ENCODE data around the gene PFDN2. TPM values are rescaled to one million over a fixed set of nuclear protein-coding genes. Genes with fewer than 3 reads are reported as not detected.

The PFDN2 gene
- total and polyA plus RNA-seq, 2 of the 8 experiments (the other 6 are each of a cell fraction or from before 2014, with no cell fraction given), result 66.2 to 71.2 TPM

DNA sequence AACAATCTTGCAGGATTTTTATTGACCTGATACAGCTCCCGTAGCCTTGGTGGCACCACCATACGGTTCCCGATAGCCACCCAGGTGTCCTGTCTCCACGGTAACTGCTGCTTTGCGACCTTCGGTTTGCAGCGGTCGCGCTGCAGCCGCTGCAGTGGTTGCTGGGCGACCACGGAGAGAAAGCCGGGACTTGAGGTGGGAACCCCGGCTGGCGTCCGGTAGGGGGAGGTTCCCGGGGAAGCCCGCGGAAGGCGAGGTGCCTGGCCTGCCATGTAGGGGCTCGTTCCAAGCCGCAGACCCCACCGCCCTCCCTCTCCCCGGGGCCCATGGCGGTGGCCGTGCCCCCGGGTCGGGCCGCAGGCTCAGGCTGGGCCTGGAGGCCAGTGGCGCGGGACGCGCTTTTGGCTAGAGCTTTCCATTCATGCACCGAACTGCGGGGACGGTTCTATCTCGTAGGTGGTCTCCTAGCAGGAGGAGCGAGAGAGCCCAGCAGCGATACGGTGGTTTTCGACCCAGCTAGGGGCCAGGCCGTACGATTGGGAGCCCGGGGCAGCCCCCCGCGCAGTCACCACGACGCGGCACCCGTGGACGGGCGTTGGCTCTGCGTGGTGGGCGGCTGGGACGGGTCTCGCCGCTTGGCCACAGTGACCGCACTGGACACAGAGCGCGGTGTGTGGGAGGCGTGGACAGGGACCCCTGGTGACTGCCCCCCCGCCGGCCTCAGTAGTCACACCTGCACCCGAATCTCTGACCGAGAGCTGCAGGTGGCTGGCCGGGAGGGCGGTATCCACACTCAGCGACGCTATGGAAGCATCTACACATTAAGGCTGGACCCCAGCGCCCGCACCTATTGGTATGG is 19.4 kb downstream of the PFDN2 start, which contains the start of gene KLHDC9 (continued):
- TF ChIP-seq, protein P1, sequence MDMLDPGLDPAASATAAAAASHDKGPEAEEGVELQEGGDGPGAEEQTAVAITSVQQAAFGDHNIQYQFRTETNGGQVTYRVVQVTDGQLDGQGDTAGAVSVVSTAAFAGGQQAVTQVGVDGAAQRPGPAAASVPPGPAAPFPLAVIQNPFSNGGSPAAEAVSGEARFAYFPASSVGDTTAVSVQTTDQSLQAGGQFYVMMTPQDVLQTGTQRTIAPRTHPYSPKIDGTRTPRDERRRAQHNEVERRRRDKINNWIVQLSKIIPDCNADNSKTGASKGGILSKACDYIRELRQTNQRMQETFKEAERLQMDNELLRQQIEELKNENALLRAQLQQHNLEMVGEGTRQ (IDR thresholded peaks at IDR 0.05; ENCODE audit: low read length), result no peak
- TF ChIP-seq TAF7 (optimal IDR thresholded peaks at IDR 0.05; ENCODE audit: borderline replicate concordance, low read depth, low read length), result no peak
- no peak for TF ChIP-seq BCL11A (IDR thresholded peaks at IDR 0.05; ENCODE audit: low read depth in 2 of 2, low read length in 2 of 2)
- peak; percentile 56; the same call in 1 of the 2 replicates for TF ChIP-seq TAF1 (IDR thresholded peaks at IDR 0.05; ENCODE audit: low read depth, low read length)
- no peak for TF ChIP-seq SIRT6 (IDR thresholded peaks at IDR 0.05; ENCODE audit: low read length)
- TF ChIP-seq TEAD4 (IDR thresholded peaks at IDR 0.05; ENCODE audit: low read depth, low read length), result no peak
- TF ChIP-seq CBX8 (IDR thresholded peaks at IDR 0.05; ENCODE audit: borderline replicate concordance, low read depth, low read length), result no peak
- no peak; the same call in 1 of the 2 replicates for TF ChIP-seq POLR2AphosphoS5 (IDR thresholded peaks at IDR 0.05; ENCODE audit: low read depth, low read length)
- 0 out of 2 replicates have a peak, but pooled peaks have one; percentile 27 for TF ChIP-seq RBBP5 (IDR thresholded peaks at IDR 0.05; ENCODE audit: borderline replicate concordance, low read depth, low read length)
- no peak for TF ChIP-seq SAP30 (IDR thresholded peaks at IDR 0.05; ENCODE audit: insufficient read depth, insufficient replicate concordance, low read length)
- TF ChIP-seq ASH2L (IDR thresholded peaks at IDR 0.05; ENCODE audit: low read length), result peak; percentile 57
- TF ChIP-seq CHD1 (IDR thresholded peaks at IDR 0.05; ENCODE audit: low read depth, low read length), result no peak
- TF ChIP-seq SIX5 (IDR thresholded peaks at IDR 0.05; ENCODE audit: low read depth, low read length), result no peak
- TF ChIP-seq FOSL1 (IDR thresholded peaks at IDR 0.05; ENCODE audit: insufficient read depth, low read depth, low read length), result no peak
- no peak for TF ChIP-seq BACH1 (IDR thresholded peaks at IDR 0.05; ENCODE audit: low read length)
- TF ChIP-seq EGR1 (IDR thresholded peaks at IDR 0.05; ENCODE audit: borderline replicate concordance, low read depth, low read length), result no peak
- no peak for TF ChIP-seq CTBP2 (IDR thresholded peaks at IDR 0.05; ENCODE audit: borderline replicate concordance, insufficient read depth, insufficient read length, low read length)
- TF ChIP-seq POLR2A (IDR thresholded peaks at IDR 0.05; ENCODE audit: control extremely low read depth in 1 of 2, low read depth in 2 of 2, low read length in 2 of 2), result peak in 1 of 2 experiments; percentile 51; a peak in 1 of 3 replicates
- TF ChIP-seq SP1 (IDR thresholded peaks at IDR 0.05; ENCODE audit: low read depth, low read length), result no peak
- no peak for TF ChIP-seq BRCA1 (IDR thresholded peaks at IDR 0.05; ENCODE audit: low read depth, low read length)
- 0 out of 4 replicates have a peak, but pooled peaks of 1 of the 2 experiments have one; percentile 65 for TF ChIP-seq SIN3A (conservative IDR thresholded peaks at IDR 0.05 in 1 of 2, IDR thresholded peaks at IDR 0.05 in 1 of 2; ENCODE audit: low read depth in 1 of 2, low read length in 2 of 2)
- no peak for TF ChIP-seq GTF2F1 (IDR thresholded peaks at IDR 0.05; ENCODE audit: borderline replicate concordance, low read depth, low read length)
- no peak for TF ChIP-seq JUN (IDR thresholded peaks at IDR 0.05; ENCODE audit: low read depth, low read length)
- no peak for TF ChIP-seq KDM1A (IDR thresholded peaks at IDR 0.05; ENCODE audit: borderline replicate concordance, low read length)

Measured in H1 (cell line).